NCI-H748 (cell line): Measurements from ENCODE around the gene FUT2.

ENCODE experiments used
- DNase-seq: peaks from one replicate; lab custom pipeline; 2025; ENCODE audit not compliant: unreplicated experiment; lab: John Stamatoyannopoulos, UW

Gene FUT2

GRCh38 chr19:48749571-48750198, 53.9 kb downstream of the FUT2 start:
- no peak for DNase-seq

- DNase-seq = no peak
These were observed 54.6 kb downstream of the FUT2 start for GRCh38 chr19:48750351-48750750.

GRCh38 chr19:48750771-48751504, 55.2 kb downstream of the FUT2 start:
- DNase-seq = no peak

GRCh38 chr19:48751845-48752495, 56.2 kb downstream of the FUT2 start:
- DNase-seq = peak; percentile 34

GRCh38 chr19:48752496-48753365, 57.0 kb downstream of the FUT2 start, which contains the start of gene FUT1:
Gene FUT1, minus strand, starts transcription at chr19:48752641. Its CDS starts 1,360 bp downstream, at chr19:48751281.
- peak; percentile 97 for DNase-seq

- DNase-seq = no peak
These were observed 59.4 kb downstream of the FUT2 start, which contains the start of gene FGF21 for GRCh38 chr19:48755084-48755641. Gene FGF21, plus strand, starts transcription at chr19:48755524. Its CDS starts 713 bp downstream, at chr19:48756237.
